Nucleus accumbens (tissue), 56 donors: ENCODE measurements around the gene KIF5A.
A peak's percentile ranks its signal among the peaks of the same experiment; 100 is the strongest.
"Not testable (repeated sequence)": the region's sequence is repeated elsewhere in the genome, so short reads cannot be mapped to it uniquely, and the experiment has no call there.

ENCODE experiments used
- DNase-seq, 56 donors: peaks; one replicate each; lab custom pipeline; 2025; lab: John Stamatoyannopoulos, UW

KIF5A gene

GRCh38 chr12:57614948-57615500 lies 65.2 kb downstream of the KIF5A start:
- no peak for DNase-seq

GRCh38 chr12:57615637-57616036 lies 65.8 kb downstream of the KIF5A start:
- no peak for DNase-seq

GRCh38 chr12:57616383-57617101 lies 66.7 kb downstream of the KIF5A start:
- DNase-seq, result peak in 20 of 56 donors; percentile 6 to 75 (median 32)

- no peak for DNase-seq
These were observed 68.1 kb downstream of the KIF5A start for GRCh38 chr12:57617942-57618341.

GRCh38 chr12:57618431-57618830 lies 68.6 kb downstream of the KIF5A start:
- DNase-seq, result not testable (repeated sequence)

- no peak for DNase-seq
These were observed 69.2 kb downstream of the KIF5A start for GRCh38 chr12:57618966-57619433.

GRCh38 chr12:57619434-57620244 lies 69.8 kb downstream of the KIF5A start:
- DNase-seq, result no peak

GRCh38 chr12:57620245-57620935 lies 70.5 kb downstream of the KIF5A start:
- DNase-seq, result no peak

GRCh38 chr12:57620936-57621496 lies 71.2 kb downstream of the KIF5A start:
- peak in 2 of 56 donors; percentile 23 to 36 for DNase-seq

- peak in 32 of 56 donors; percentile 12 to 67 (median 31) for DNase-seq
These were observed 71.9 kb downstream of the KIF5A start for GRCh38 chr12:57621497-57622292.

- DNase-seq, result no peak
These were observed 72.7 kb downstream of the KIF5A start for GRCh38 chr12:57622293-57623245.

- DNase-seq, result no peak
These were observed 73.5 kb downstream of the KIF5A start for GRCh38 chr12:57623385-57623784.

- DNase-seq, result no peak
These were observed 74.1 kb downstream of the KIF5A start for GRCh38 chr12:57623811-57624390.

- DNase-seq, result no peak
These were observed 74.8 kb downstream of the KIF5A start for GRCh38 chr12:57624441-57625220.

GRCh38 chr12:57625261-57626032 lies 75.6 kb downstream of the KIF5A start:
- no peak for DNase-seq
